Large intestine (tissue), 3 donors: ENCODE data around the gene MOSPD3. TPM values are rescaled to one million over a fixed set of nuclear protein-coding genes. Genes with fewer than 3 reads are reported as not detected.

Source experiments
- DNase-seq, 2 donors: peaks; one replicate each; pipeline versions ENCODE4 v3.0.0 to v3.0.0-alpha.2; 2013
- H3K27ac ChIP-seq: one replicate; pipeline ENCODE4 v1.5.1; 2013; ENCODE audit warnings: low read length
- H3K27me3 ChIP-seq: 2 replicates; pipeline ENCODE4 v1.6.1; 2013; ENCODE audit warnings: low read length; ENCODE audit not compliant: control insufficient read depth, insufficient read depth
- H3K36me3 ChIP-seq: 2 replicates; pipeline ENCODE4 v1.6.1; 2013; ENCODE audit warnings: low read length; ENCODE audit not compliant: control insufficient read depth, insufficient read depth
- H3K4me1 ChIP-seq: one replicate; pipeline ENCODE4 v1.6.1; 2013; ENCODE audit warnings: low read length; ENCODE audit not compliant: control insufficient read depth, insufficient read depth
- H3K4me3 ChIP-seq: one replicate; pipeline ENCODE4 v1.5.1; 2013; ENCODE audit warnings: low read length
- H3K9me3 ChIP-seq: one replicate; pipeline ENCODE4 v1.6.1; 2013; ENCODE audit warnings: mild to moderate bottlenecking, low read depth, low read length, moderate library complexity; ENCODE audit not compliant: control insufficient read depth
- WGBS: methylation state at CpG from one replicate; pipeline ENCODE4 v1.1.5; 2013; ENCODE audit warnings: low lambda C conversion rate; ENCODE audit not compliant: insufficient coverage; 5-methylcytosine and 5-hydroxymethylcytosine counted together
- polyA plus RNA-seq: library from polyadenylated mRNA; unstranded; fragments of 120-200 nt; gene quantifications from one replicate; pipeline ENCODE4 v1.2.1, GENCODE V29; 2013

MOSPD3 gene
- polyA plus RNA-seq, 1 donor = 13.7 TPM

- no peak overlapping the region for H3K4me3 ChIP-seq
- no peaks in the 10 kb centered on the region for H3K9me3 ChIP-seq
- peak; percentile 51 to 59 for DNase-seq
- peaks cover 27% of the 10 kb centered on the region for H3K4me1 ChIP-seq
- WGBS = no CpG with 5 or more reads among the region's 11 CpGs
- H3K27ac ChIP-seq = no peak overlapping the region
- H3K36me3 ChIP-seq = peaks cover 18% of the 10 kb centered on the region
- H3K27me3 ChIP-seq = peaks cover 9% of the 10 kb centered on the region
Measured at GRCh38 chr7:100568176-100568895, 44.0 kb upstream of the MOSPD3 start.

DNA sequence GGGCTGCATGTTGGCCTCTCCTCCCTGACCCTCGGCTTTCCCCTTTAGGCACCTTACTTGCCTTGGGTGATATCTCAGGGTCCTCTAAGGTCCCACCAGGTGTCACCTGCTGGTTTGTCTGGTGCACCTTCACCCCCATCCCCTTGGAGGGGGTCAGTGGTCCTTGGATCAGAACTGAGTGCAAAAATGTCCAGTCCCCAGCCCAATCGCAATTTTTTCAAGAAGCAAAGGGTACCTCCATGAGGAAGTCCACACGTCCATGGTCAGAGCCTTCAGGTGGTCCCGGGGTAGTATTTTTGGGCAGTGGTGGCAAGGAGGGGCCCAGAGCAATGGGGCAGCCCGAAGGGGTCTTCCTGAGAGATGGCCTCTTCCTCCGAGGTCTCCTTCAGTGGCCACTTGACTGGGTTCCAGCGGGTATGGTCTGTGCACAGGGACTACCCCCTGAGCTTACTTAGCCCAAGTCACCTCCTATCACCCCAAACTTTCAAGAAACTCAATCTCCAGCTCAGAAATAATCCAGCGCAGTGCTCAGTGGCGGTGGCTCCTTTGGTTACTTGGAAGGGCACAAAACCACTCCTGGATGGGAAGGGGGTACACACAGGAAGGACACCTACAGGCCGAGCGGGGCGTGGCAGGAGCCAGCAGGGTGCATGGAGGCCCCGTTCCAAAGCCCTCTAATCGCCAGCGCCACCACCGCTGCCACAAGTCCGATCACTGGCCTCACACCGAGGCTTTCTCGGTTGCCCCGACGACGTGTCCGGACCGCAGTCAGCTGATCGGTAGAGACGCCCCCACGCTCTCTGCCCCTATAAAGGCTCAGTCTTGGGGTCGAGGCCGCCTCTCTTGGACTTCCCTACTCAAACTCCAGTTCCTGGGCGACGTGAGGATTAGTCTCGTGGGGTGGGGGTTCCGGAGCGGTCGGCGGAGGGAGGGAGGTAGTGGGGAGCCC lies 43.2 kb upstream of the MOSPD3 start:
- no CpG with 5 or more reads among the region's 36 CpGs for WGBS
- Histone ChIP-seq H3K27me3 (peaks cover 9% of the 10 kb centered on the region), H3K4me3 (peak overlapping the region; percentile 27), H3K27ac (no peak overlapping the region), H3K36me3 (peaks cover 18% of the 10 kb centered on the region), H3K9me3 (no peaks in the 10 kb centered on the region), H3K4me1 (peaks cover 27% of the 10 kb centered on the region)
- DNase-seq = peak; percentile 48 to 73

GRCh38 chr7:100570954-100571828 lies 41.1 kb upstream of the MOSPD3 start:
- DNase-seq = no peak
- H3K9me3 ChIP-seq = no peaks in the 10 kb centered on the region
- H3K36me3 ChIP-seq = peaks cover 25% of the 10 kb centered on the region
- WGBS = no CpG with 5 or more reads among the region's 26 CpGs
- peaks cover 27% of the 10 kb centered on the region for H3K4me1 ChIP-seq
- no peak overlapping the region for H3K4me3 ChIP-seq
- H3K27me3 ChIP-seq = peaks cover 9% of the 10 kb centered on the region
- no peak overlapping the region for H3K27ac ChIP-seq

- H3K27me3 ChIP-seq = peaks cover 9% of the 10 kb centered on the region
- WGBS = no CpG with 5 or more reads among the region's 2 CpGs
- DNase-seq = no peak
- no peak overlapping the region for H3K4me3 ChIP-seq
- no peak overlapping the region for H3K27ac ChIP-seq
- peaks cover 29% of the 10 kb centered on the region for H3K36me3 ChIP-seq
- H3K9me3 ChIP-seq = no peaks in the 10 kb centered on the region
- peaks cover 27% of the 10 kb centered on the region for H3K4me1 ChIP-seq
Measured at GRCh38 chr7:100571829-100572116, 40.6 kb upstream of the MOSPD3 start.

DNA sequence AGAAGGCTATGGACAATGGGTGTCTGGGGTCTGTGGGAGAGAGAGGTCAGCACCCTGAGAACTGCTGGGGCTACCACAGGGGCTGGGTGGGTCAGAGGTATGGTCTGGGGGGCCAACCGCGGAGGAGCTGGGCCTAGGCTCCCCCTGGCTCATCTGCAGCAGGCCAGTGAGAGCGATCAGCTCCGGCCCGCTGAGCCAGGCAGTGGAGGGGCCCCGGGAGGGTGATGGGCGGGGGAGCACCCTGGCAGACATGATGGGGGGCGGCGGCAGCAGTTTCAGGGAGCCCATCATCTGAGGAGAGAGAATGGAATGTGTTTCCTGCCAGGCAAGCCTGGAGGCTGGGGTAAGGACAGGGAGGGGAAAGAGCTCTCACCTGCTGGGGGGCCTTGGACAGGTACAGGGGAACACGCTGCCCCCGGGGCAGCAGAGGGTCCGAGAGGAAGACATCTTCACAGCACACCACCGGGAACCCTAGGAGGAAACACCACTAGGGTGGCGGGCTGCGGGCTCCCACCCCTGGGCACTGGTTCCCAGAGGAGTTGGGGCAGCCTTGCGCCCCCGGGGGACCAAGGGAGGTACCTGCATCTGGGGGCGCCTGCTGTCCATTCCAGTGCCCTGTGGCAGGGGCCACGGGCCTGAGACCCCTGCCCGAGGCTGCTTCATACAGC lies 39.9 kb upstream of the MOSPD3 start:
- H3K27ac ChIP-seq = no peak overlapping the region
- no peak for DNase-seq
- H3K9me3 ChIP-seq = no peaks in the 10 kb centered on the region
- H3K36me3 ChIP-seq = peaks cover 36% of the 10 kb centered on the region
- H3K27me3 ChIP-seq = peaks cover 9% of the 10 kb centered on the region
- no CpG with 5 or more reads among the region's 20 CpGs for WGBS
- peaks cover 27% of the 10 kb centered on the region for H3K4me1 ChIP-seq
- H3K4me3 ChIP-seq = no peak overlapping the region

- WGBS = no CpG with 5 or more reads among the region's 30 CpGs
- H3K27ac ChIP-seq = no peak overlapping the region
- H3K9me3 ChIP-seq = no peaks in the 10 kb centered on the region
- peaks cover 9% of the 10 kb centered on the region for H3K27me3 ChIP-seq
- DNase-seq = no peak
- H3K4me3 ChIP-seq = no peak overlapping the region
- H3K4me1 ChIP-seq = peaks cover 25% of the 10 kb centered on the region
- H3K36me3 ChIP-seq = peaks cover 43% of the 10 kb centered on the region
Measured at GRCh38 chr7:100572949-100573675, 39.2 kb upstream of the MOSPD3 start.

DNA sequence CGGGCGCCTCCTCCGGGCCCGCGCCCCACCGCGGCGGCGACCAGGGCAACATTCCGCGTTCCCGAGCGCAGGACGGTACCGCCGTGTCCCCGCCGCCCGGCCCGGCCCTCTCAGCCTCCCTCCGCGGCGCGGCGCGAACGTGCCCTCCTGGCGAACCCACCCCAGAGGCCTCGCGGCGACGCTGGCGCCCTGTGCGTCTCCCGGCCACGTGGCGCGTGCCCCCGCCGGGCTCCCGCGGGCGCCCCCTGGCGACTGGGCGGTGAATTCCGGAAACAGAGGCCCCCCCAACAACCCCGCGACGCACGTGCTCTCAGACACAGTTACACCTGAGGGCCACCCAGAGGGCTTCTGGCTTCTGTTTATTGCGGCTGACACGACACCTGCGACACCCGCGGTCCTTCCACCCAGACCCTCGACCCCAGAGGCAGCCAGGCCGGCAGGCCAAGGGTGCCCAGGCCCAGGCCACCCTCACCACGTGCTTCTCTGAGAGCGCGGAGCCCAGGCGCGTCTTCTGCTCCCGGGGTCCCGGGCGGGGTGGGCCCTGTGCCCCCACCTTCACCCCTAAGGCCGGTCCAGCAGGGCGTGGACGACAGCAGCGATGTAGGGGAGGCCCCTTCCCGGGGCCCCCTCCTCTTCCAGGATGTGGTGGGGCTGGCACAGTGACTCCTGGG lies 38.5 kb upstream of the MOSPD3 start, which contains the start of gene SAP25:
Gene SAP25 (minus strand): TSS at position 210 of the 671 bp plus-strand sequence. CDS start 158 bp downstream, at position 52.
- H3K27ac ChIP-seq = no peak within 1 kb of the TSS
- no peak within 1 kb of the TSS for H3K4me3 ChIP-seq
- H3K27me3 ChIP-seq = peaks cover 9% of the 10 kb centered on the region
- WGBS = no CpG with 5 or more reads among the region's 70 CpGs
- DNase-seq = no peak
- H3K9me3 ChIP-seq = no peaks in the 10 kb centered on the region
- H3K4me1 ChIP-seq = peaks cover 18% of the 10 kb centered on the region
- H3K36me3 ChIP-seq = peaks cover 50% of the 10 kb centered on the region

DNA sequence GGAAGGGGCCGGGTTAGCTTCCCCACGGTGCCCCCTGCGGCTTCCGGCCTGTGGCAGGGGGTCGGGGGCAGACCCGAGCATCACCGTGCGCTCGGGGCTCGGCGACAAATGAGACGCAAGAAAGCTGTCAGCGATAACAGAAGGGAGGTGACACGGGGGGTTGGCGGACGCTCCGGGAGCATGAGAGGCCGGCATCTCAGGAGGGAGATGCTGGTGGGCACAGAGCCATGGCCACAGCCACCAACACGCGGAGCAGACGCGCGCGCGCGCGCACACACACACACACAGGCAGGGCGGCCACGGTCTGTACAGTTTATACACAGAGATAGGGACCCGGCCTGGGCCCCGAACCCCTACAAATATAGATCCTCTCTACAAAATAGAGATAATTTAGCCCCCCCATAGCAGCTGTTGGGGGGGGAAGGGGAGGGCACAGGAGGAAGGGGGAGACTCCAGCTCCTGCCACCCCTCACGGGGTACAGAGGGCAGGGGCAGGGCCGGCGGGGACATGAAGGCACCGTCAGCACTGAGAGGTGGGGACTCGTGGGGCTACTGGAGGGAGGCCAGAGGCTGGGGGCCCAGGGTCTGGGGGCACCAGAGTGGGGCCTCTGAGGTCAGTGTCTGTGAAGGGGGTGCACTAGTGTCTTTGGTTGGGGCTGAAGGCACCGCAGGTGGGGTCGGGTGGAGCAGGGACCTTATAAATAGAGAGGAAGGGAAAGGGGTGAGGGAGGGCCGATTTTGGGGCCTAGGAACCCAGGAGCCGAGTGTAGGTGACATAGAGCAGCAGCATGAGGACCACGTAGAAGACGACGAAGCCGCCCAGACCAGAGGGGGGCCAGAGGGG lies 37.8 kb upstream of the MOSPD3 start:
- Histone ChIP-seq H3K9me3 (no peaks in the 10 kb centered on the region), H3K4me1 (peaks cover 11% of the 10 kb centered on the region), H3K4me3 (no peak overlapping the region), H3K27me3 (peaks cover 9% of the 10 kb centered on the region), H3K27ac (no peak overlapping the region), H3K36me3 (peaks cover 53% of the 10 kb centered on the region)
- no CpG with 5 or more reads among the region's 44 CpGs for WGBS
- no peak for DNase-seq
